Activated B cell treated with CpG ODN at 0.5 μM for 24 hours (primary cell): ENCODE results near the gene ASB10. TPM values are rescaled to one million over a fixed set of nuclear protein-coding genes. Genes with fewer than 3 reads are reported as not detected.

ENCODE experiments used
- ATAC-seq: fragments of 200-7000 bp; cut with Tn5 transposase; one replicate; pipeline ENCODE4 v1.10.0; 2021; ENCODE audit warnings: low read depth, mild to moderate bottlenecking, moderate library complexity
- CTCF ChIA-PET: fragments of 350-600 bp; sonication (Branson Sonifier 250); formaldehyde crosslinking; loops from one replicate; lab custom pipeline; 2021; ENCODE audit warnings: antibody characterized with exemption; lab: Charles Lee
- POLR2A ChIA-PET: fragments of 350-600 bp; sonication (Branson Sonifier 250); formaldehyde crosslinking; loops from one replicate; lab custom pipeline; 2021; ENCODE audit warnings: antibody characterized with exemption; lab: Charles Lee
- DNase-seq: peaks from one replicate; pipeline ENCODE4 v3.0.0; 2022
- H3K27ac Mint-ChIP-seq: one replicate; pipeline ENCODE4 v1.8.0; 2020; ENCODE audit warnings: mixed read lengths
- H3K27me3 Mint-ChIP-seq: one replicate; pipeline ENCODE4 v1.8.0; 2021; ENCODE audit warnings: mixed read lengths
- H3K36me3 Mint-ChIP-seq: one replicate; pipeline ENCODE4 v1.8.0; 2021; ENCODE audit warnings: low read depth, mixed read lengths
- H3K4me1 Mint-ChIP-seq: one replicate; pipeline ENCODE4 v1.8.0; 2021; ENCODE audit warnings: mixed read lengths
- H3K4me3 Mint-ChIP-seq: one replicate; pipeline ENCODE4 v1.8.0; 2020; ENCODE audit warnings: mild to moderate bottlenecking, mixed read lengths
- H3K9me3 Mint-ChIP-seq: one replicate; pipeline ENCODE4 v1.8.0; 2020; ENCODE audit warnings: mixed read lengths
- CTCF ChIP-seq: fragments of 200-600 bp; IDR thresholded peaks from one replicate; pipeline ENCODE4 v1.8.0; 2022; ENCODE audit warnings: antibody characterized with exemption, mild to moderate bottlenecking
- intact Hi-C: fragments of 100-400 bp; cut with micrococcal nuclease; formaldehyde crosslinking; loops from one replicate; pipeline ENCODE4 v1.15.1; 2024
- total RNA-seq: library from RNA; stranded (reverse); gene quantifications from 2 replicates; pipeline ENCODE4 v1.2.3, GENCODE V29; 2022

Gene ASB10
- total RNA-seq, 1 donor from 2014 or later = not detected

GRCh38 chr7:151172273-151173141 lies 14.5 kb downstream of the ASB10 start:
- H3K27ac Mint-ChIP-seq = no peak overlapping the region
- no peak overlapping the region for H3K4me3 Mint-ChIP-seq
- peaks cover 56% of the 10 kb centered on the region for H3K27me3 Mint-ChIP-seq
- peak; percentile 86 for ATAC-seq
- H3K36me3 Mint-ChIP-seq = no peaks in the 10 kb centered on the region
- intact Hi-C loops = loop anchor here (1.0 to 2.0 kb wide), 3 partner anchors 48 to 160 kb away; no protein-coding TSS in a partner anchor
- no peaks in the 10 kb centered on the region for H3K9me3 Mint-ChIP-seq
- peak; percentile 72 for DNase-seq
- ChIA-PET POLR2A (no interaction called here), CTCF (interaction anchor here (1.1 to 1.2 kb wide), 2 partner anchors 48 to 55 kb away, joined by 4 to 5 read pairs; partner anchors contain the start of gene ABCF2)
- H3K4me1 Mint-ChIP-seq = peaks cover 6% of the 10 kb centered on the region
- TF ChIP-seq CTCF = peak; percentile 100

DNA sequence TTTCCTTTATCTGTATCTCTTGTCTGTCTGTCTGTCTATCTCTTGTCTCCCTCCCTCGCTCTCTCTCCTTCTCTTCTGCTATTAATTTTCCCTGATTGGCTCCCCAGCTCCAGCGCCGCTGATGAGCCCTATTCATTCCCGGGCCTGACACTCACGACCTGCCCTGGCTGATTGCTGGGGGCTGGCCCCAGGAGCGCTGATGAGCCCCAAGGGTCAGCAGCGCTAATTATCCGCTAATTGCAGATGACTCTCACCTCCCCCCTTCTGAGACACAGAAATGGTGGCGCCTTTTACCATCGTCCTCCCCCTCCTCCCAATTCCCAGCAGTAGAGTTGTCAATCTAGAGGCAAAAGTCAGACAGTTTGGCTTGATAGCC lies 18.3 kb downstream of the ASB10 start:
- intact Hi-C loops = loop anchor here (1.0 to 5.0 kb wide), 4 partner anchors 44 to 135 kb away; partner anchors contain the start of gene CHPF2
- Mint-ChIP-seq H3K9me3 (no peaks in the 10 kb centered on the region), H3K27ac (no peak overlapping the region), H3K4me1 (peaks cover 14% of the 10 kb centered on the region), H3K36me3 (no peaks in the 10 kb centered on the region), H3K27me3 (peaks cover 48% of the 10 kb centered on the region), H3K4me3 (peak overlapping the region; percentile 69)
- no peak for DNase-seq
- no peak for ATAC-seq
- TF ChIP-seq CTCF = no peak
- CTCF ChIA-PET = interaction anchor here (2.4 to 2.5 kb wide), 2 partner anchors 45 to 182 kb away, joined by 6 to 12 read pairs; no protein-coding TSS in a partner anchor
- POLR2A ChIA-PET = no interaction called here

DNA sequence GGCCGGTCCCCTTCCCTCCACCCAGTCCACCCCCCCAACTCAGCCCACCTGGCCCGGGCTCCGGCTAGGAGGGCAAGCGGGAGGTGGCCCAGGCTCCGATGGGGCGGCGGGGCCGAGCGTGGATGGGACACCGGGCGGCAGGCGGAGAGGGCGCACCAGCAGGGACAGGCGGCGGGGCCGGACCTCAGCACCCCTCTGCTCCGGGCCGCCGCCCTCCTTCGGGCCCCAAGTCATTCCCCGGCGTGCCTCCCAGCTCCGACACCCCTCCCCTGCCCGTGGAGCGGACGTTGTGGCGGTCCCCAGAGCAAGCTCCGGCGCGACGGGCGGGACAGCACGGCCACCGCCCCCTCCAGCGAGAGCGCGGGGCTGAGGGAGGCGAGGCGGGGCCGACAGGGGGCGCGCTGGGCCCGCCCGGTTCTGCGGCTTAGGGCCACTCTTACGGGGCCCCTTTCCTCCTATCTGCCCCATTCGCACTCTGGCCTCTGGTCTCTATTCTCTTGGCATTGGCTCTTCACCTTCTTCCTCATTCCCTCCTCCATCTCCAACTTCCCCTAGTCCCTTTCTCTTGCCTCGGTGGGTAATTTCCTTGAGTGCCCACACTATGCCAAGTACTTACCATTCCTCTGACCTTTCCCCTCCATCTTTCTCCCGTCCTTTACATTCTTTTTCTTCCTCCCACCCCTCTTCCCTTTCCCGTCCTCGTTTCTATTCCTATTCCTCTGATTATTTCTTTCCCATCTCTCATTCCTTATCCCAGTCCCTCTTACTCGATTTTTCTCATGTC lies 18.9 kb downstream of the ASB10 start:
- intact Hi-C loops = loop anchor here (1.0 to 5.0 kb wide), 4 partner anchors 44 to 135 kb away; partner anchors contain the start of gene CHPF2
- Mint-ChIP-seq H3K9me3 (no peaks in the 10 kb centered on the region), H3K27me3 (peaks cover 48% of the 10 kb centered on the region), H3K27ac (no peak overlapping the region), H3K36me3 (no peaks in the 10 kb centered on the region), H3K4me3 (peak overlapping the region; percentile 69), H3K4me1 (peaks cover 14% of the 10 kb centered on the region)
- POLR2A ChIA-PET = interaction anchor here (0.6 kb wide), 1 partner anchor 48 kb away, joined by 4 read pairs; no protein-coding TSS in a partner anchor
- CTCF ChIA-PET = interaction anchor here (0.9 to 2.4 kb wide), 3 partner anchors 9 to 182 kb away, joined by 3 to 6 read pairs (median 3); no protein-coding TSS in a partner anchor
- DNase-seq = peak; percentile 62
- ATAC-seq = peak; percentile 75
- TF ChIP-seq CTCF = peak; percentile 51

DNA sequence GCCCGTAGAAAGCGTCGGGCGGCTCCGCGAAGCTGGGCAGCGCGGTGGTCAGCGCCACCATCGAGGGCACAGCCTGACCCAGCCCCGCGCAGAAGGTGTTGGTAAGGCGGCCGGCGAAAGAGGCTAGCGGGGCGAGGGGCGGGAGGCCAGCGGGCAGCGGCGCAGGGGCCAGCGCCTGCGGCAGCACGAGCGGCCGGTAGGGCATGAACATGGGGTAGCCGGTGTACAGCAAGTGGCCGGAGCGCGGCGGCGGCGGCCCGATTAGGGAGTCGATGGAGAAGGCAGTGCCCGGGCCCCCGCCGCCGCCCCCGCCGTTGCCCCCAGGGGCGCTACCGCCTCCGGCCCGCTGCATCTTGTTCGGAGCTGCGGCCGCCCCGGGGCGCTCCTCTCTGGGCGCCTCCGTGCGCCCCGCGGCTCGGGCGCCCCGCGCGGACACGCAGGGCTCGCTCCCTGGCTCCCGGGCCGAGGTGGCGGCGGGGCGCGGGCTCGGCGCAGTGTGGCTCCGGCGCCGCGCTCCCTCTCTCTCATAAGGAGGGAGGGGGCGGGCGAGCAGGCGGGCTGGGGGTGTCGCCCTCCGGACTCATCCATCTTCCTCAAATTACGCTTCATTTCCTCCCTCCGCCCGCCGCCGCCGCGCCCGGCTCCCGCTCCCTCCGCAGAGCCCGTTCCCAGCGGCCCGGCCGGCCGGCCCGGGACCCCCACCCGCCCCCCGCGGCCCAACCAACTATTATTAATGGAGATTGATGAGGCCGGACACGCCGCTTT lies 19.7 kb downstream of the ASB10 start, which contains the start of gene GBX1:
Gene GBX1 (minus strand): TSS at position 498 of the 765 bp plus-strand sequence. CDS start 146 bp downstream, at position 352.
- H3K27me3 Mint-ChIP-seq = peaks cover 43% of the 10 kb centered on the region
- no peak for DNase-seq

More for the DNA sequence above, 19.7 kb downstream of the ASB10 start, which contains the start of gene GBX1:
- intact Hi-C loops = loop anchor here (5.0 kb wide), 1 partner anchor 65 kb away; the partner anchor contains the start of gene CHPF2
- Mint-ChIP-seq H3K4me3 (peak within 1 kb of the TSS; percentile 69), H3K36me3 (no peaks in the 10 kb centered on the region), H3K4me1 (peaks cover 13% of the 10 kb centered on the region), H3K27ac (no peak within 1 kb of the TSS), H3K9me3 (no peaks in the 10 kb centered on the region)
- POLR2A ChIA-PET = interaction anchor here (0.6 kb wide), 1 partner anchor 49 kb away, joined by 4 read pairs; no protein-coding TSS in a partner anchor
- CTCF ChIA-PET = interaction anchor here (0.9 to 1.3 kb wide), 4 partner anchors 10 to 75 kb away, joined by 3 read pairs; no protein-coding TSS in a partner anchor
- ATAC-seq = peak; percentile 38
- TF ChIP-seq CTCF = no peak
